IMR-90 (cell line): ENCODE data around the gene RFX2. TPM values are rescaled to one million over a fixed set of nuclear protein-coding genes. Genes with fewer than 3 reads are reported as not detected.

ENCODE experiments used
- ATAC-seq: fragments of 200-7000 bp; cut with Tn5 transposase; 2 replicates; pipeline ENCODE4 v1.9.1; 2020; ENCODE audit warnings: low read depth, mild to moderate bottlenecking, moderate library complexity
- BruUV-seq: library from RNA; stranded (reverse); fragments of 400-500 nt; replicated peaks from 2 replicates; lab custom pipeline; 2021; lab: Mats Ljungman, UMichigan
- CTCF ChIA-PET: fragments of 300-600 bp; formaldehyde crosslinking; extraction: SDS; loops from one replicate; lab custom pipeline; 2021; ENCODE audit warnings: antibody characterized with exemption; lab: Yijun Ruan, JAX
- POLR2A ChIA-PET: fragments of 300-600 bp; sonication (Branson Sonifier 250); formaldehyde crosslinking; loops from one replicate; lab custom pipeline; 2022; ENCODE audit warnings: antibody characterized with exemption; ENCODE audit not compliant: unreplicated experiment; lab: Charles Lee
- DNase-seq: peaks from one replicate; pipeline ENCODE4 v3.0.0; 2013
- H2AFZ ChIP-seq: replicated peaks from 2 replicates; pipeline ENCODE3; 2013; ENCODE audit warnings: low read length, mild to moderate bottlenecking; ENCODE audit not compliant: poor library complexity
- H2AK5ac ChIP-seq: 2 replicates; pipeline ENCODE4 v1.6.1; 2013; ENCODE audit warnings: low read depth, low read length, inconsistent platforms
- H2AK9ac ChIP-seq: replicated peaks from 2 replicates; pipeline ENCODE3; 2013; ENCODE audit warnings: mild to moderate bottlenecking, low read depth, low read length, moderate library complexity; ENCODE audit not compliant: poor library complexity
- H2BK120ac ChIP-seq: 2 replicates; pipeline ENCODE4 v1.6.1; 2013; ENCODE audit warnings: low read depth, low read length, inconsistent platforms
- H2BK15ac ChIP-seq: 3 replicates; pipeline ENCODE4 v1.6.1; 2013; ENCODE audit warnings: low read depth, low read length, inconsistent platforms
- H2BK20ac ChIP-seq: 2 replicates; pipeline ENCODE4 v1.6.1; 2013; ENCODE audit warnings: low read depth, mild to moderate bottlenecking, inconsistent platforms, low read length, moderate library complexity
- H2BK5ac ChIP-seq: 2 replicates; pipeline ENCODE4 v1.6.1; 2013; ENCODE audit warnings: mild to moderate bottlenecking, low read depth, low read length, inconsistent platforms; ENCODE audit not compliant: poor library complexity, severe bottlenecking
- H3K14ac ChIP-seq: replicated peaks from 2 replicates; pipeline ENCODE4 v1.6.1; 2013; ENCODE audit warnings: low read depth, low read length, inconsistent platforms
- H3K18ac ChIP-seq: 2 replicates; pipeline ENCODE4 v1.6.1; 2013; ENCODE audit warnings: low read depth, low read length, control low read depth
- H3K23ac ChIP-seq: 2 replicates; pipeline ENCODE4 v1.6.1; 2013; ENCODE audit warnings: low read depth, low read length, inconsistent platforms
- H3K27ac ChIP-seq: 2 replicates; pipeline ENCODE4 v1.5.1; 2013; ENCODE audit warnings: mild to moderate bottlenecking, control low read depth, low read length; ENCODE audit not compliant: insufficient read depth
- H3K27me3 ChIP-seq: 2 replicates; pipeline ENCODE4 v1.6.1; 2013; ENCODE audit warnings: low read length; ENCODE audit not compliant: control insufficient read depth, insufficient read depth
- H3K36me3 ChIP-seq: 2 replicates; pipeline ENCODE4 v1.6.1; 2013; ENCODE audit warnings: low read length, mixed read lengths; ENCODE audit not compliant: control insufficient read depth, insufficient read depth
- H3K4ac ChIP-seq: 2 replicates; pipeline ENCODE4 v1.6.1; 2013; ENCODE audit warnings: low read depth, low read length, inconsistent platforms
- H3K4me1 ChIP-seq: 2 replicates; pipeline ENCODE4 v1.6.1; 2013; ENCODE audit warnings: low read length, mixed read lengths; ENCODE audit not compliant: control insufficient read depth, insufficient read depth
- H3K4me2 ChIP-seq: 2 replicates; pipeline ENCODE4 v1.6.1; 2013; ENCODE audit warnings: low read depth, mild to moderate bottlenecking, control low read depth, low read length, moderate library complexity
- H3K4me3 ChIP-seq: 2 replicates; pipeline ENCODE4 v1.5.1; 2013; ENCODE audit warnings: low read depth, mild to moderate bottlenecking, control low read depth, low read length, moderate library complexity; ENCODE audit not compliant: insufficient read depth
- H3K56ac ChIP-seq: 2 replicates; pipeline ENCODE4 v1.6.1; 2013; ENCODE audit warnings: low read length, inconsistent platforms; ENCODE audit not compliant: insufficient read depth; ENCODE audit errors: extremely low read depth
- H3K79me1 ChIP-seq, 2 experiments: 2 replicates each; pipeline ENCODE4 v1.6.1; 2013; ENCODE audit warnings: low read length in 2 of 2, inconsistent platforms in 1 of 2, low read depth in 1 of 2
- H3K9ac ChIP-seq: 2 replicates; pipeline ENCODE4 v1.6.1; 2013; ENCODE audit warnings: low read depth, low read length, control low read depth
- H3K9me1 ChIP-seq: 2 replicates; pipeline ENCODE4 v1.6.1; 2013; ENCODE audit warnings: low read length, inconsistent platforms; ENCODE audit not compliant: insufficient read depth
- H3K9me3 ChIP-seq: 2 replicates; pipeline ENCODE4 v1.6.1; 2013; ENCODE audit warnings: low read length; ENCODE audit not compliant: control insufficient read depth, insufficient read depth
- H4K20me1 ChIP-seq: 2 replicates; pipeline ENCODE4 v1.6.1; 2013; ENCODE audit warnings: low read length, inconsistent platforms; ENCODE audit not compliant: insufficient read depth
- H4K5ac ChIP-seq: 2 replicates; pipeline ENCODE4 v1.6.1; 2013; ENCODE audit warnings: mild to moderate bottlenecking, low read depth, low read length, control low read depth
- H4K8ac ChIP-seq, 2 experiments: 2 replicates each; pipeline ENCODE4 v1.6.1; 2013; ENCODE audit warnings: low read depth in 2 of 2, low read length in 2 of 2, control low read depth in 1 of 2, inconsistent platforms in 1 of 2
- H4K91ac ChIP-seq: 2 replicates; pipeline ENCODE4 v1.6.1; 2013; ENCODE audit warnings: low read depth, low read length, inconsistent platforms; ENCODE audit not compliant: insufficient read depth
- BHLHE40 ChIP-seq: fragments of 150-350 bp; IDR thresholded peaks from 2 replicates; pipeline ENCODE4 v1.6.1; 2016; ENCODE audit warnings: mild to moderate bottlenecking, low read depth, low read length
- CEBPB ChIP-seq: IDR thresholded peaks from 2 replicates; pipeline ENCODE4 v1.6.1; 2012; ENCODE audit warnings: low read depth, low read length, improper control_type of control experiment
- CHD1 ChIP-seq: IDR thresholded peaks from 2 replicates; pipeline ENCODE4 v1.6.1; 2012; ENCODE audit warnings: low read depth, low read length, improper control_type of control experiment
- CTCF ChIP-seq: conservative IDR thresholded peaks from 2 replicates; pipeline ENCODE4 v1.5.1; 2012; ENCODE audit warnings: mild to moderate bottlenecking, low read depth, low read length, improper control_type of control experiment
- ELK1 ChIP-seq: fragments of 150-350 bp; IDR thresholded peaks from 2 replicates; pipeline ENCODE4 v1.6.1; 2016; ENCODE audit warnings: low read depth, mild to moderate bottlenecking, low read length, moderate library complexity, borderline replicate concordance
- FOS ChIP-seq: fragments of 150-350 bp; IDR thresholded peaks from 2 replicates; pipeline ENCODE4 v1.6.1; 2016; ENCODE audit warnings: low read depth, low read length
- MAZ ChIP-seq: IDR thresholded peaks from 2 replicates; pipeline ENCODE4 v1.6.1; 2012; ENCODE audit warnings: low read depth, mild to moderate bottlenecking, low read length, improper control_type of control experiment, moderate library complexity, borderline replicate concordance
- MXI1 ChIP-seq: IDR thresholded peaks from 2 replicates; pipeline ENCODE4 v1.6.1; 2012; ENCODE audit warnings: low read depth, mild to moderate bottlenecking, low read length, moderate library complexity, borderline replicate concordance
- NFE2L2 ChIP-seq: fragments of 150-350 bp; IDR thresholded peaks from 2 replicates; pipeline ENCODE4 v1.6.1; 2016; ENCODE audit warnings: low read depth, mild to moderate bottlenecking, low read length
- POLR2A ChIP-seq: IDR thresholded peaks from 2 replicates; pipeline ENCODE4 v1.6.1; 2012; ENCODE audit warnings: mild to moderate bottlenecking, low read depth, low read length
- RAD21 ChIP-seq: IDR thresholded peaks from 2 replicates; pipeline ENCODE4 v1.6.1; 2012; ENCODE audit warnings: low read length, improper control_type of control experiment
- RCOR1 ChIP-seq: IDR thresholded peaks from 2 replicates; pipeline ENCODE4 v1.6.1; 2012; ENCODE audit warnings: mild to moderate bottlenecking, low read length, improper control_type of control experiment; ENCODE audit not compliant: insufficient replicate concordance
- RFX5 ChIP-seq: IDR thresholded peaks from 2 replicates; pipeline ENCODE4 v1.8.0; 2012; ENCODE audit warnings: low read depth, mild to moderate bottlenecking, low read length, moderate library complexity
- SMC3 ChIP-seq: fragments of 150-350 bp; IDR thresholded peaks from 2 replicates; pipeline ENCODE4 v1.6.1; 2016; ENCODE audit warnings: low read depth, mild to moderate bottlenecking, antibody characterized with exemption, low read length, moderate library complexity
- USF2 ChIP-seq: fragments of 150-350 bp; IDR thresholded peaks from 2 replicates; pipeline ENCODE4 v1.6.1; 2017; ENCODE audit warnings: mild to moderate bottlenecking, antibody characterized with exemption, low read length, low read depth
- WGBS, 2 experiments: methylation state at CpG; one replicate each; pipeline versions ENCODE4 v1.1.5 to v1.1.7; 2013; ENCODE audit warnings: missing lambda C conversion rate in 2 of 2; ENCODE audit not compliant: insufficient read length in 1 of 2; ENCODE audit errors: extremely low coverage in 2 of 2; 5-methylcytosine and 5-hydroxymethylcytosine counted together
- dilution Hi-C: fragments of 300-500 bp; cut with HindIII; formaldehyde crosslinking; loops from one replicate; pipeline ENCODE4 v1.14.3; 2018; ENCODE audit warnings: low sequenced_read_pairs; ENCODE audit not compliant: unreplicated experiment
- in situ Hi-C: fragments of 300-500 bp; cut with MboI; formaldehyde crosslinking; loops from 3 replicates; pipeline ENCODE4 v1.14.3; 2019; ENCODE audit warnings: low sequenced_read_pairs, inconsistent platforms, mixed read lengths
- intact Hi-C: fragments of 100-400 bp; cut with micrococcal nuclease; formaldehyde crosslinking; loops from 2 replicates; pipeline ENCODE4 v1.10.0; 2022
- polyA plus RNA-seq, 3 experiments: library from polyadenylated mRNA; depleted of rRNA; stranded (reverse); fragments of >200 nt; gene quantifications; 2 replicates each; pipeline ENCODE4 v1.2.3, GENCODE V29; 2012; ENCODE audit warnings: low replicate concordance in 1 of 3
- total RNA-seq: library from RNA; depleted of rRNA; stranded (reverse); fragments of >200 nt; gene quantifications from 2 replicates; pipeline ENCODE4 v1.2.3, GENCODE V29; 2012

Gene RFX2
- total and polyA plus RNA-seq, 2 of the 4 experiments (the other 2 are of a cell fraction) = 2.2 to 4.9 TPM

GRCh38 chr19:6021878-6022569 lies 88.3 kb downstream of the RFX2 start:
- H3K23ac ChIP-seq = no peak overlapping the region
- H2BK5ac ChIP-seq = no peak overlapping the region
- no peak overlapping the region for H3K14ac ChIP-seq
- ATAC-seq = peak; percentile 86
- peaks cover 4% of the 10 kb centered on the region; the same call in 1 of the 2 replicates for H3K9me1 ChIP-seq
- in situ Hi-C loops (loop anchor here (10.0 kb wide), 1 partner anchor 217 kb away; the partner anchor contains the start of gene NRTN), dilution Hi-C loops (no loop called here), intact Hi-C loops (loop anchor here (2.0 to 5.0 kb wide), 3 partner anchors 33 to 220 kb away; no protein-coding TSS in a partner anchor)
- no peak overlapping the region for H3K4ac ChIP-seq
- no peak overlapping the region for H3K9ac ChIP-seq
- H2AK5ac ChIP-seq = no peak overlapping the region
- H3K79me1 ChIP-seq = no peaks in the 10 kb centered on the region
- no peak overlapping the region; a peak in 1 of 4 replicates for H4K8ac ChIP-seq
- no peak overlapping the region for H2BK20ac ChIP-seq
- H3K18ac ChIP-seq = no peak overlapping the region
- no peak overlapping the region for H2BK15ac ChIP-seq
- no peaks in the 10 kb centered on the region for H4K20me1 ChIP-seq
- no peaks in the 10 kb centered on the region for H3K36me3 ChIP-seq
- 27% methylated on average over 7 of the region's 29 CpGs; no CpG with 5 or more reads in 1 of the 2 experiments for WGBS, 2 experiments
- ChIA-PET CTCF (interaction anchor here (0.6 to 2.2 kb wide), 6 partner anchors 10 to 218 kb away, joined by 3 to 10 read pairs (median 4); no protein-coding TSS in a partner anchor), POLR2A (no interaction called here)
- no peak overlapping the region for H3K27ac ChIP-seq
- H3K4me3 ChIP-seq = no peak overlapping the region
- no peak overlapping the region for H2BK120ac ChIP-seq
- H4K91ac ChIP-seq = no peak overlapping the region
- no peak overlapping the region for H2AK9ac ChIP-seq
- H3K4me1 ChIP-seq = peaks cover 9% of the 10 kb centered on the region
- no peaks in the 10 kb centered on the region for H3K27me3 ChIP-seq
- no peaks in the 10 kb centered on the region for H3K9me3 ChIP-seq
- no peak overlapping the region for H3K56ac ChIP-seq
- BruUV-seq = no TSS peak
- DNase-seq = peak; percentile 69
- H4K5ac ChIP-seq = no peak overlapping the region
- peak overlapping the region; percentile 91 for H2AFZ ChIP-seq
- H3K4me2 ChIP-seq = no peak overlapping the region
- peak; percentile 60 for TF ChIP-seq SMC3
- TF ChIP-seq BHLHE40 = no peak
- no peak for TF ChIP-seq MAZ
- no peak for TF ChIP-seq USF2
- TF ChIP-seq RCOR1 = no peak
- no peak for TF ChIP-seq RFX5
- no peak for TF ChIP-seq CHD1
- peak; percentile 67 for TF ChIP-seq CTCF
- no peak for TF ChIP-seq POLR2A
- no peak for TF ChIP-seq FOS
- TF ChIP-seq RAD21 = peak; percentile 69
- TF ChIP-seq MXI1 = no peak
- no peak for TF ChIP-seq NFE2L2
- TF ChIP-seq CEBPB = no peak
- TF ChIP-seq ELK1 = no peak
